AG04450 (cell line): ENCODE measurements around the gene FAM181A. TPM values are rescaled to one million over a fixed set of nuclear protein-coding genes. Genes with fewer than 3 reads are reported as not detected.

Source experiments
- CTCF ChIA-PET: fragments of 300-600, 350-600 bp; formaldehyde crosslinking; extraction: SDS; loops from one replicate; lab custom pipeline; 2022; ENCODE audit warnings: antibody characterized with exemption, inconsistent platforms; lab: Charles Lee
- POLR2A ChIA-PET: fragments of 350-600 bp; formaldehyde crosslinking; extraction: SDS; loops from one replicate; lab custom pipeline; 2021; ENCODE audit warnings: antibody characterized with exemption, inconsistent platforms; lab: Yijun Ruan, JAX
- DNase-seq: peaks from one replicate; pipeline ENCODE4 v3.0.0-alpha.2; 2011; ENCODE audit warnings: low read depth, low spot score
- H3K27ac ChIP-seq: one replicate; pipeline ENCODE4 v1.5.1; 2012; ENCODE audit warnings: low read depth, low read length, control low read depth
- H3K27me3 ChIP-seq: one replicate; pipeline ENCODE4 v1.6.0; 2012; ENCODE audit warnings: low read length; ENCODE audit not compliant: control insufficient read depth, insufficient read depth
- H3K4me3 ChIP-seq: 2 replicates; pipeline ENCODE4 v1.5.1; 2011; ENCODE audit warnings: mild to moderate bottlenecking, low read depth, low read length, control low read depth
- H3K9me3 ChIP-seq: 2 replicates; pipeline ENCODE4 v1.5.1; 2012; ENCODE audit warnings: low read length; ENCODE audit not compliant: control insufficient read depth, insufficient read depth
- CTCF ChIP-seq: IDR thresholded peaks from 2 replicates; pipeline ENCODE4 v1.5.1; 2011; ENCODE audit warnings: low read depth, low read length, control low read depth, inconsistent platforms
- polyA plus RNA-seq: library from polyadenylated mRNA; depleted of rRNA; stranded (reverse); fragments of >200 nt; gene quantifications from 2 replicates; pipeline ENCODE4 v1.2.3, GENCODE V29; 2011

Gene FAM181A
- polyA plus RNA-seq, 1 experiment: not detected

- ChIA-PET CTCF (interaction anchor here (1.3 kb wide), 1 partner anchor 43 kb away, joined by 4 read pairs; no protein-coding TSS in a partner anchor), POLR2A (no interaction called here)
- no peak for DNase-seq
- no peak for TF ChIP-seq CTCF
- Histone ChIP-seq H3K27ac (no peak overlapping the region), H3K4me3 (no peak overlapping the region), H3K27me3 (no peaks in the 10 kb centered on the region), H3K9me3 (peaks cover 4% of the 10 kb centered on the region; the same call in 1 of the 2 replicates)
Observed at GRCh38 chr14:93961620-93962019, 34.5 kb downstream of the FAM181A start.

DNA sequence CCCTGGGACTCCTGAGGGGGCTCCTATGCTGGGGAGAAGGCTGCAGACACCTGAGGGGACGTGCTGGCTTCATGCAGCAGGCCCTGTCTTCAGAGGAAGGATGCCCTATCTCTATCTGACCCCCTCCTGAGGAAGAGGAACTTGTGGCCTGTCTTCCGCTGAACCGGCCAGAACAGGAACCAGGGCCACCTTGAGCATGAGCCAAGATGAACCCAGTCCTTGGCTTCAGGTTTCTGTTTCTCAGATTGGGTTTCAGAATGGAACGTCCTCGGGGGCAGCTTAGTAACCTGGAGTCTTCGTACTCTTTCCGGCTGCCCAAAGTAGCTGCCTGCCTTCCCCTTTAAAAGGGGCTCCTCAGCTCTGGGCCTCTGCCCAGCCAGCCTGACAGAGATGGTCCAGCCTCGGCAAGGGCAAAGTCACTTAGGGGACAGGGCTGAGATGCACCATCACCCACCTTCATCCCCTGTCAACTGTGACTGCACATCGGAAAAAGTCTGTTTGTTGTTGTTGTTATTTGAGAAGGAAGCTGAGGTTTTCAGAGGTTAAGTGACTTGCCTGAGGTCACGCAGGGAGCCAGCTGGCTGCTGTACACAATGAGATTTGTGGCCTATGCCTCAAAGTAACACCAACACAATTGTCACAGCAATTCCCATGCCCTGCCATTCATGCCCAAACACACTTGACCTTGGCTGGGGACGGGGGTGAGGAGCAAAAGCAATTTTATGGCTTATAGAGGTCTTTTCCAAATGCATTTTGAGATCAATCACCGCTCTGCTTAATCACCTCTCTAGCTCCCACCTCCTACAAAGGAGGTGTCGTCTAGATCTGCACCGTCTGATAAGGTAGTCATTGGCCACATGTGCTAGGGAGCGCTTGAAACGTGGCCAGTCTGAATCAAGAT is 35.8 kb downstream of the FAM181A start:
- no peak for DNase-seq
- no peak for TF ChIP-seq CTCF
- Histone ChIP-seq H3K27me3 (no peaks in the 10 kb centered on the region), H3K27ac (no peak overlapping the region), H3K4me3 (no peak overlapping the region), H3K9me3 (peaks cover 4% of the 10 kb centered on the region; the same call in 1 of the 2 replicates)
- POLR2A ChIA-PET: no interaction called here
- CTCF ChIA-PET: no interaction called here

GRCh38 chr14:93963692-93964091 is 36.5 kb downstream of the FAM181A start:
- Histone ChIP-seq H3K27ac (no peak overlapping the region), H3K9me3 (peaks cover 4% of the 10 kb centered on the region; the same call in 1 of the 2 replicates), H3K27me3 (no peaks in the 10 kb centered on the region), H3K4me3 (no peak overlapping the region)
- ChIA-PET POLR2A (no interaction called here), CTCF (no interaction called here)
- TF ChIP-seq CTCF: no peak
- DNase-seq: no peak

DNA sequence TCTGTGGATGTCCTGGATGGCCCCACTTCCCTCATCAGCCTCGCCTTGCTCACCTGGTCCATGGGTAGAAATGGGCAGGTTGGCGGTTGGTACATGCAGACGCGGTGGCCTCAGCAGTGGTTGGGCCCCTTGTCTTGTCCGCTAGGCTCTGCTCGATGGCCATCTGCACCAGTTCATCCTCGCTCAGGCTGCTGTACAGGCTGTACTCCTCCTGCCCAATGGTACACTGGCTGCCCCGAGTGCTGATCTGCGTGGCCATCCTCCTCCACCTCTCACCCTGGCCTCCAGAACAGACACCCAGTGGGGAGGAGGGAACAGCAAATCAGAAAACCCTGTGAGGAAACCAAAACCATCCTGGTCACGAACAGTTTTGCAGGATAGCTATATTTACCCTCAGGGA is 37.1 kb downstream of the FAM181A start:
- no peak for TF ChIP-seq CTCF
- Histone ChIP-seq H3K27me3 (no peaks in the 10 kb centered on the region), H3K4me3 (no peak overlapping the region), H3K9me3 (peaks cover 4% of the 10 kb centered on the region; the same call in 1 of the 2 replicates), H3K27ac (no peak overlapping the region)
- POLR2A ChIA-PET: interaction anchor here (2.2 kb wide), 1 partner anchor 20 kb away, joined by 10 read pairs; no protein-coding TSS in a partner anchor
- CTCF ChIA-PET: no interaction called here
- no peak for DNase-seq

DNA sequence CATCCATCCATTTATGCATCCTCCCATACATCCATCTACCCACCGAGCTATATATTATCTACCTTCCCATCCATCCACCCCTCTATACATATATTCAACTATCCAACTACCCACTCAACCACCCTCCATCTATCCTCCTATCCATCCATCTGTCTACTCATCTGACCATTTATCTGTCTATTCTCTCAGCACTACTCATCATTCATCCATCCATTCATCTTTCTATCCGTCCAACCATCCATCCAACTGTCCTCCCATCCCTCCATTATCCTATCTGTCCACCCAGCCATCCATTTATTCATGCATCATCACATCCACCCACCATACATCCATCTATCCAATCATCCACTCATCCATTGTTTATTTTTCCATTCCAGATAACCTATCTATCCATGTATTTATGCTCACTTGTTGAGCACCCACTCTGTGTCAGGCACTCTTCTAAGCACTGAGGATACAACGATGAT is 37.7 kb downstream of the FAM181A start:
- TF ChIP-seq CTCF: no peak
- CTCF ChIA-PET: interaction anchor here (1.2 to 1.3 kb wide), 3 partner anchors 12 to 71 kb away, joined by 4 to 9 read pairs (median 8); partner anchors contain the start of gene ASB2
- H3K27me3 ChIP-seq: no peaks in the 10 kb centered on the region
- no peak overlapping the region for H3K4me3 ChIP-seq
- H3K9me3 ChIP-seq: peaks cover 4% of the 10 kb centered on the region; the same call in 1 of the 2 replicates
- POLR2A ChIA-PET: interaction anchor here (2.2 kb wide), 1 partner anchor 20 kb away, joined by 10 read pairs; no protein-coding TSS in a partner anchor
- no peak for DNase-seq
- peak overlapping the region; percentile 60 for H3K27ac ChIP-seq
